Measurements from ENCODE around the gene GPSM3. TPM values are rescaled to one million over a fixed set of nuclear protein-coding genes. Genes with fewer than 3 reads are reported as not detected.
"Not testable (repeated sequence)": the region's sequence is repeated elsewhere in the genome, so short reads cannot be mapped to it uniquely, and the experiment has no call there.

GPSM3 gene
- total RNA-seq, 2 experiments from 2014 or later: 251 to 260 TPM

GRCh38 chr6:32214126-32214525 is 21.7 kb upstream of the GPSM3 start:
- Mint-ChIP-seq H3K27me3 (no peaks in the 10 kb centered on the region), H3K9me3 (no peaks in the 10 kb centered on the region), H3K4me3 (no peak overlapping the region), H3K4me1 (peaks cover 8% of the 10 kb centered on the region), H3K36me3 (no peaks in the 10 kb centered on the region), H3K27ac (peak overlapping the region; percentile 62)
- ATAC-seq (ENCODE audit: low read depth) (no peak), DNase-seq (no peak)
- POLR2A ChIA-PET: no interaction called here

GRCh38 chr6:32213649-32214048 is 21.2 kb upstream of the GPSM3 start:
- Mint-ChIP-seq H3K27ac (no peak overlapping the region), H3K4me1 (peaks cover 8% of the 10 kb centered on the region), H3K27me3 (no peaks in the 10 kb centered on the region), H3K36me3 (no peaks in the 10 kb centered on the region), H3K4me3 (no peak overlapping the region), H3K9me3 (no peaks in the 10 kb centered on the region)
- ATAC-seq (ENCODE audit: low read depth) (no peak), DNase-seq (no peak)
- POLR2A ChIA-PET: no interaction called here

GRCh38 chr6:32212076-32212760 is 19.8 kb upstream of the GPSM3 start:
- POLR2A ChIA-PET: interaction anchor here (0.6 kb wide), 1 partner anchor 1977 kb away, joined by 4 read pairs; no protein-coding TSS in a partner anchor
- H3K36me3 Mint-ChIP-seq: no peaks in the 10 kb centered on the region
- DNase-seq: no peak
- no peak for ATAC-seq (ENCODE audit: low read depth)
- H3K27me3 Mint-ChIP-seq: no peaks in the 10 kb centered on the region
- no peaks in the 10 kb centered on the region for H3K9me3 Mint-ChIP-seq
- H3K4me1 Mint-ChIP-seq: peaks cover 8% of the 10 kb centered on the region
- H3K4me3 Mint-ChIP-seq: no peak overlapping the region
- no peak overlapping the region for H3K27ac Mint-ChIP-seq

- not testable (repeated sequence) for H3K27me3 Mint-ChIP-seq; H3K27ac Mint-ChIP-seq; ATAC-seq (ENCODE audit: low read depth); DNase-seq; H3K4me3 Mint-ChIP-seq; H3K36me3 Mint-ChIP-seq; H3K9me3 Mint-ChIP-seq; H3K4me1 Mint-ChIP-seq
- POLR2A ChIA-PET: interaction anchor here (0.6 kb wide), 1 partner anchor 1978 kb away, joined by 4 read pairs; no protein-coding TSS in a partner anchor
These were observed 19.0 kb upstream of the GPSM3 start for GRCh38 chr6:32211432-32211831.

- Mint-ChIP-seq H3K4me3 (no peak overlapping the region), H3K4me1 (peaks cover 4% of the 10 kb centered on the region), H3K27me3 (peaks cover 9% of the 10 kb centered on the region), H3K27ac (no peak overlapping the region), H3K9me3 (no peaks in the 10 kb centered on the region), H3K36me3 (no peaks in the 10 kb centered on the region)
- POLR2A ChIA-PET: no interaction called here
- DNase-seq (no peak), ATAC-seq (ENCODE audit: low read depth) (no peak)
These were observed 17.8 kb upstream of the GPSM3 start for GRCh38 chr6:32210191-32210601.

GRCh38 chr6:32208996-32209395 is 16.6 kb upstream of the GPSM3 start:
- no peaks in the 10 kb centered on the region for H3K4me1 Mint-ChIP-seq
- H3K9me3 Mint-ChIP-seq: no peaks in the 10 kb centered on the region
- H3K27ac Mint-ChIP-seq: no peak overlapping the region
- peaks cover 9% of the 10 kb centered on the region for H3K27me3 Mint-ChIP-seq
- POLR2A ChIA-PET: no interaction called here
- H3K36me3 Mint-ChIP-seq: no peaks in the 10 kb centered on the region
- H3K4me3 Mint-ChIP-seq: no peak overlapping the region
- no peak for ATAC-seq (ENCODE audit: low read depth)
- no peak for DNase-seq

GRCh38 chr6:32204268-32204715 is 11.8 kb upstream of the GPSM3 start:
- no peaks in the 10 kb centered on the region for H3K4me1 Mint-ChIP-seq
- H3K27ac Mint-ChIP-seq: no peak overlapping the region
- H3K36me3 Mint-ChIP-seq: no peaks in the 10 kb centered on the region
- H3K27me3 Mint-ChIP-seq: peaks cover 9% of the 10 kb centered on the region
- no peak overlapping the region for H3K4me3 Mint-ChIP-seq
- no peaks in the 10 kb centered on the region for H3K9me3 Mint-ChIP-seq
- no peak for ATAC-seq (ENCODE audit: low read depth)
- POLR2A ChIA-PET: no interaction called here
- DNase-seq: no peak

GRCh38 chr6:32203426-32204267 is 11.2 kb upstream of the GPSM3 start:
- H3K27ac Mint-ChIP-seq: no peak overlapping the region
- ATAC-seq (ENCODE audit: low read depth) (no peak), DNase-seq (no peak)
- no peaks in the 10 kb centered on the region for H3K4me1 Mint-ChIP-seq
- no peak overlapping the region for H3K4me3 Mint-ChIP-seq
- H3K9me3 Mint-ChIP-seq: no peaks in the 10 kb centered on the region
- H3K36me3 Mint-ChIP-seq: no peaks in the 10 kb centered on the region
- POLR2A ChIA-PET: interaction anchor here (0.6 kb wide), 1 partner anchor 40 kb away, joined by 3 read pairs; no protein-coding TSS in a partner anchor
- H3K27me3 Mint-ChIP-seq: peaks cover 9% of the 10 kb centered on the region

- POLR2A ChIA-PET: no interaction called here
- DNase-seq (no peak), ATAC-seq (ENCODE audit: low read depth) (no peak)
- Mint-ChIP-seq H3K4me3 (no peak overlapping the region), H3K4me1 (no peaks in the 10 kb centered on the region), H3K36me3 (no peaks in the 10 kb centered on the region), H3K27ac (no peak overlapping the region), H3K9me3 (no peaks in the 10 kb centered on the region), H3K27me3 (peaks cover 9% of the 10 kb centered on the region)
These were observed 9.7 kb upstream of the GPSM3 start for GRCh38 chr6:32202186-32202585.

- H3K4me3 Mint-ChIP-seq: no peak overlapping the region
- H3K27ac Mint-ChIP-seq: no peak overlapping the region
- POLR2A ChIA-PET: no interaction called here
These were observed 8.4 kb upstream of the GPSM3 start for GRCh38 chr6:32200711-32201475.

GRCh38 chr6:32198866-32199265 is 6.4 kb upstream of the GPSM3 start:
- DNase-seq: no peak
- Mint-ChIP-seq H3K27me3 (no peaks in the 10 kb centered on the region), H3K27ac (no peak overlapping the region), H3K4me1 (peaks cover 18% of the 10 kb centered on the region), H3K9me3 (no peaks in the 10 kb centered on the region), H3K4me3 (no peak overlapping the region), H3K36me3 (no peaks in the 10 kb centered on the region)
- POLR2A ChIA-PET: no interaction called here
- ATAC-seq (ENCODE audit: low read depth): no peak

More at GRCh38 chr6:32200711-32201475, 8.4 kb upstream of the GPSM3 start:
- peaks cover 4% of the 10 kb centered on the region for H3K27me3 Mint-ChIP-seq
- DNase-seq (no peak), ATAC-seq (ENCODE audit: low read depth) (no peak)
- no peaks in the 10 kb centered on the region for H3K9me3 Mint-ChIP-seq
- H3K4me1 Mint-ChIP-seq: peaks cover 4% of the 10 kb centered on the region
- no peaks in the 10 kb centered on the region for H3K36me3 Mint-ChIP-seq

GRCh38 chr6:32198345-32198696 is 5.9 kb upstream of the GPSM3 start:
- DNase-seq (no peak), ATAC-seq (ENCODE audit: low read depth) (no peak)
- Mint-ChIP-seq H3K4me3 (no peak overlapping the region), H3K9me3 (no peaks in the 10 kb centered on the region), H3K27me3 (no peaks in the 10 kb centered on the region), H3K36me3 (no peaks in the 10 kb centered on the region), H3K4me1 (peaks cover 23% of the 10 kb centered on the region), H3K27ac (no peak overlapping the region)
- POLR2A ChIA-PET: interaction anchor here (0.6 kb wide), 1 partner anchor 90 kb away, joined by 3 read pairs; no protein-coding TSS in a partner anchor

Data from activated naive CD8-positive, alpha-beta T cell treated with anti-CD3 and anti-CD28 coated beads, Interleukin-2, amount 10 ng/mL, durations not matched to agents 7 days and 5 days (primary cell).